Tibial nerve (tissue), 4 donors: Measurements from ENCODE around the gene CLCN2. TPM values are rescaled to one million over a fixed set of nuclear protein-coding genes. Genes with fewer than 3 reads are reported as not detected.

Experiments
- DNase-seq, 2 donors: peaks; one replicate each; pipeline ENCODE4 v3.0.0-alpha.2; 2019; ENCODE audit warnings: low spot score in 2 of 2
- H3K27ac ChIP-seq, 4 donors: fragments of 200-600 bp; sonication (generic) in 3 of 4; one replicate each; pipeline ENCODE4 v1.5.1; 2017 to 2019; ENCODE audit warnings: mild to moderate bottlenecking in 1 of 4
- H3K27me3 ChIP-seq, 2 donors: fragments of 200-600 bp; sonication (generic) in 1 of 2; one replicate each; pipeline versions ENCODE4 v1.5.1 to v1.6.0; 2017 to 2019
- H3K36me3 ChIP-seq, 3 donors: fragments of 200-600 bp; sonication (generic); one replicate each; pipeline ENCODE4 v1.5.1; 2018 to 2019
- H3K4me1 ChIP-seq, 4 donors: fragments of 200-600 bp; sonication (generic) in 3 of 4; one replicate each; pipeline ENCODE4 v1.5.1; 2017 to 2019
- H3K4me3 ChIP-seq, 4 donors: fragments of 200-600 bp; sonication (generic) in 3 of 4; one replicate each; pipeline ENCODE4 v1.5.1; 2017 to 2019; ENCODE audit warnings: mild to moderate bottlenecking in 1 of 4, moderate library complexity in 1 of 4
- H3K9me3 ChIP-seq, 4 donors: fragments of 200-600 bp; sonication (generic) in 3 of 4; one replicate each; pipeline ENCODE4 v1.5.1; 2017 to 2019
- CTCF ChIP-seq, 5 experiments: fragments of 200-600 bp in 3 of 5; fragments of 450-650 bp in 2 of 5; sonication (generic) in 3 of 5; IDR thresholded peaks; one replicate each; pipeline ENCODE4 v1.5.1; 2016 to 2019; ENCODE audit warnings: antibody characterized with exemption in 5 of 5, mild to moderate bottlenecking in 3 of 5, moderate library complexity in 2 of 5
- EP300 ChIP-seq, 2 donors: sonication (generic); formaldehyde crosslinking; IDR thresholded peaks; one replicate each; pipeline ENCODE4 v1.6.1; 2017; ENCODE audit warnings: antibody characterized with exemption in 2 of 2, mild to moderate bottlenecking in 1 of 2
- POLR2A ChIP-seq, 2 donors: fragments of 450-650 bp; IDR thresholded peaks; one replicate each; pipeline ENCODE4 v1.6.1; 2017; ENCODE audit warnings: antibody characterized with exemption in 2 of 2, mild to moderate bottlenecking in 2 of 2, moderate library complexity in 2 of 2
- WGBS, 2 donors: methylation state at CpG; one replicate each; pipeline ENCODE4 v1.1.5; 2018; 5-methylcytosine and 5-hydroxymethylcytosine counted together
- total RNA-seq, 4 donors: library from RNA; depleted of rRNA; stranded (reverse); fragments of >200 nt; gene quantifications; one replicate each; pipeline ENCODE4 v1.1.0, GENCODE V29; 2016

Gene CLCN2
- total RNA-seq, 4 donors from 2014 or later, result 51.3 to 86.3 (median 54.9) TPM

GRCh38 chr3:184381261-184382224 is 20.1 kb upstream of the CLCN2 start:
- H3K27ac ChIP-seq, result peak overlapping the region in 3 of 4 donors; percentile 17 to 87 (median 17)
- H3K9me3 ChIP-seq, result no peaks in the 10 kb centered on the region
- H3K36me3 ChIP-seq, result peaks cover 0 to 19% (median 0%) of the 10 kb centered on the region in 3 donors
- DNase-seq, result peak in 1 of 2 donors; percentile 46
- peak overlapping the region; percentile 10 to 62 (median 44) for H3K4me3 ChIP-seq
- WGBS, 2 donors, result 8 to 10% methylated on average over 18 to 45 of the region's 55 CpGs
- TF ChIP-seq POLR2A (IDR thresholded peaks at IDR 0.05), result no peak
- TF ChIP-seq CTCF (IDR thresholded peaks at IDR 0.05), result no peak
- no peak for TF ChIP-seq EP300 (IDR thresholded peaks at IDR 0.05)
- H3K27me3 ChIP-seq, result peaks cover 0 to 17% of the 10 kb centered on the region in 2 donors
- peaks cover 0 to 40% (median 8%) of the 10 kb centered on the region in 4 donors for H3K4me1 ChIP-seq

GRCh38 chr3:184380627-184381260 is 19.3 kb upstream of the CLCN2 start:
- Histone ChIP-seq H3K36me3 (peaks cover 0 to 11% (median 0%) of the 10 kb centered on the region in 3 donors), H3K27me3 (peaks cover 0 to 17% of the 10 kb centered on the region in 2 donors), H3K4me3 (peak overlapping the region; percentile 10 to 62 (median 44)), H3K27ac (peak overlapping the region in 2 of 4 donors; percentile 17 to 87), H3K4me1 (peaks cover 0 to 40% (median 8%) of the 10 kb centered on the region in 4 donors), H3K9me3 (no peaks in the 10 kb centered on the region)
- no peak for DNase-seq
- 5 to 7% methylated on average over 21 to 35 of the region's 42 CpGs for WGBS, 2 donors
- no peak for TF ChIP-seq EP300 (IDR thresholded peaks at IDR 0.05)
- TF ChIP-seq POLR2A (IDR thresholded peaks at IDR 0.05), result no peak
- no peak for TF ChIP-seq CTCF (IDR thresholded peaks at IDR 0.05)

DNA sequence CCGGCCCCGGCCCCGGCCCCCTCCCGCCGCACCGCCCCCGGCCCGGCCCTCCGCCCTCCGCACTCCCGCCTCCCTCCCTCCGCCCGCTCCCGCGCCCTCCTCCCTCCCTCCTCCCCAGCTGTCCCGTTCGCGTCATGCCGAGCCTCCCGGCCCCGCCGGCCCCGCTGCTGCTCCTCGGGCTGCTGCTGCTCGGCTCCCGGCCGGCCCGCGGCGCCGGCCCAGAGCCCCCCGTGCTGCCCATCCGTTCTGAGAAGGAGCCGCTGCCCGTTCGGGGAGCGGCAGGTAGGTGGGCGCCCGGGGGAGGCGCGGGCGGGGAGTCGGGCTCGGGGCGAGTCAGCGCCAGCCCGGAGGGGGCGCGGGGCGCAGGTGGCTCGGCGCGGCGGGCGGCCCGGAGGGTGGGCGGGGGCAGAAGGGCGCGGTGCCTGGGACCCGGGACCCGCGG is 18.8 kb upstream of the CLCN2 start:
- Histone ChIP-seq H3K27ac (peak overlapping the region in 1 of 4 donors; percentile 87), H3K4me1 (peaks cover 0 to 40% (median 8%) of the 10 kb centered on the region in 4 donors), H3K4me3 (peak overlapping the region; percentile 10 to 62 (median 44)), H3K36me3 (peaks cover 0 to 9% (median 0%) of the 10 kb centered on the region in 3 donors), H3K9me3 (no peaks in the 10 kb centered on the region), H3K27me3 (peaks cover 0 to 17% of the 10 kb centered on the region in 2 donors)
- 0% methylated on average over 1 of the region's 62 CpGs; no CpG with 5 or more reads in 1 of the 2 donors for WGBS, 2 donors
- peak in 1 of 2 donors; percentile 32 for TF ChIP-seq POLR2A (IDR thresholded peaks at IDR 0.05)
- no peak for TF ChIP-seq EP300 (IDR thresholded peaks at IDR 0.05)
- TF ChIP-seq CTCF (IDR thresholded peaks at IDR 0.05), result no peak
- peak in 1 of 2 donors; percentile 41 for DNase-seq

DNA sequence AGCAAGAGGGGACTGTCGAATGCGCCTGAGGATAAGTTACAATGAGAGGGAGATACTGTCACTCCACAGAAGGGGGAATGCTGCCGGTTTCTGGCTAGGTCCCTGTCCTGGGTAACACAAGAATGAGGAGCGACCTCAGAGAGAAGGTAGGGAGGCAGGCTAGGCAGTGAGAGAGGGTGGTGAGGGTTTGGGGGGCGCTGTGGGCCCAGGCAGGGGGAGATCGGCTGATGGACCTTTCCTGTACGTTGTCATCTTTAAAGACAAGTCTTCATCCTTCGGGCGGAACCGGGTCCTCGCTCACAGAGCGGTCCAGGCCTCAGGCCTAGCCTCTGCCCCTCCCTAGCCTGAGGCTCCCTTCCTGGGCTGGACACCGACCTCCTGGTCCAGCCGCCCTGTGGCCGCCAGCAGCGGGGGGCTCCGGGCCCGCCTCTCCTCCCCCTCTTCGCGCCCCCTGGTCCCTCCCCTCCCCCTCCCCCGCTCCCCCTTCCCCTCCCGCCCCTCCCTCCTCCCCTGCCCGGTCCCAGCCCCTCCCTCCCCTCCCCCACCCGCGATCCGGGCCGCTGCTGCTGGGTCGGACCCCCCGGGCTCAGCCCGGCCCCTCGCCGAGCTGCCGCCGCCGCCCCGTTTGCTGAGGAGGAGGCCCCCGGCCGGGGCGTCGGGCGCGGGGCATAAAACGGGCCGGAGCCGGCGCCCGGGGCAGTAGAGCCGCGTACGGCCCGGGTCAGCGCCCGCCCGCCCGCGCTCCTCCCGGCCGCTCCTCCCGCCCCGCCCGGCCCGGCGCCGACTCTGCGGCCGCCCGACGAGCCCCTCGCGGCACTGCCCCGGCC is 18.2 kb upstream of the CLCN2 start, which contains the start of gene CHRD:
TSS of gene CHRD (plus strand) at position 697 of the 827 bp plus-strand sequence. CDS start 265 bp downstream, outside the sequence.
- Histone ChIP-seq H3K27ac (peak within 1 kb of the TSS; percentile 72 to 87 (median 77)), H3K36me3 (peaks cover 0 to 9% (median 0%) of the 10 kb centered on the region in 3 donors), H3K9me3 (no peaks in the 10 kb centered on the region), H3K4me3 (peak within 1 kb of the TSS; percentile 10 to 62 (median 44)), H3K4me1 (peaks cover 0 to 40% (median 8%) of the 10 kb centered on the region in 4 donors), H3K27me3 (peaks cover 0 to 17% of the 10 kb centered on the region in 2 donors)
- TF ChIP-seq EP300 (IDR thresholded peaks at IDR 0.05) (no peak), POLR2A (IDR thresholded peaks at IDR 0.05) (no peak), CTCF (IDR thresholded peaks at IDR 0.05) (no peak)
- no peak for DNase-seq
- WGBS, 2 donors, result 10 to 20% methylated on average over 28 to 40 of the region's 71 CpGs
